ENCODE results near the gene RNF208.

RNF208 gene

DNA sequence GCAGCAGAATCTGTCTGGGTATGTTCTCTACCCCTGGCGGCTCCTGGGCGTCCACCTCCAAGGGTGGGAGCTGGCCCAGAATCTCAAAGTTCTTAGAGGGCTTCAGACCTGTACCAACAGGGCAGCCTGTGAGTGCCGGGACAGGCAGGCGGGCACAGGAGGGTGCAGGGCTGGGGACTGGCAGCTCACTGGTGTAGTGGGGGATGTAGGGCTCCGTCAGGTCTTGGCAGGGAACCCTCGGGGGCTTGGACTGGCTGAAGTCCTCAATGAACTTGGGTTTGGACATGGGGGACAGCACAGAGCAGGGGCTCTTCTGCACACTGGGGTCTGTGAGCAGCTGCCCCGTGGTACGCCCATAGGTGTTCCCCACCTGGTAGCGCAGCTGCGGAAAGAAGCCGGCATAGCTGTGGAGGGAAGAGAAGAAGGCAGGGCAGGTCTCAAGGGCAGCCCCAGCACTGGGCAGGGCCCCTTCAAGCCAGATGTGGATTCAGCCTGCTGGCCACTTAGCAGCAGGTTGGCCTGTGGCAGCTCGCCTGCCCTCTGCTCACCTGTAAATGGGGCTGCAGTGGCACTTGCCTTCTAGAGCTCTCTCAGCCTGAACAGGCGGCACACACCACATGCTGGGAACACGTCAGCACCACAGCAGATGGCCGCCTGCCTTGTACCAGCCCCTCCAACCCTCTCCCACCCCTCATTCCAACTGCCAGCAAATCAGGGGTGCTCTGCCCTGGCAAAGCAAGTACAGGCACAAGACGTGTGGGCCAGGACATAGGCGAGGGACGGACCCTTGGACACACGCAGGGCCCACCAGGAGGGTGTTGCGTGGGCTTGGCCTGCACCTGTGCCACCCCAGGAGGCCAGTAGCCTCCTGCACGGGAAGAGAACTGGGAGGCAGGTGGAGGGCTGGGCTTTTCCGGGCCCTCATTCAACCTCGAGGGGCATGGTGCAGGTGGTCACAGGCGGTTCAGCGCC lies 23.7 kb upstream of the RNF208 start:
- CTCF ChIA-PET: interaction anchor here (0.6 to 3.6 kb wide), 3 partner anchors 8 to 27 kb away, joined by 5 to 29 read pairs (median 16); partner anchors contain the start of gene NELFB

More for the DNA sequence above, 23.7 kb upstream of the RNF208 start:
- Histone ChIP-seq H3K27ac (ENCODE audit: extremely low read depth, low read depth, low read length) (no peak overlapping the region), H3K36me3 (ENCODE audit: control insufficient read depth in 2 of 2, insufficient read depth in 1 of 2, low read length in 2 of 2) (peaks cover 0 to 26% of the 10 kb centered on the region in 2 experiments; a peak in 1 of 3 replicates), H3K4me3 (ENCODE audit: low read depth, low read length) (no peak overlapping the region), H3K9me3 (ENCODE audit: control insufficient read depth, insufficient read depth, low read depth, low read length) (no peaks in the 10 kb centered on the region), H3K4me1 (ENCODE audit: control insufficient read depth, insufficient read depth, low read length) (0 out of 2 replicates have a peak, but pooled peaks cover 3% of the 10 kb centered on the region)
- TF ChIP-seq ZNF473 (tag by site-specific recombination; IDR thresholded peaks at IDR 0.05) (no peak), PRDM2 (tag by site-specific recombination; IDR thresholded peaks at IDR 0.05; ENCODE audit: borderline replicate concordance) (no peak), ZNF785 (tag by site-specific recombination; IDR thresholded peaks at IDR 0.05) (no peak), SCRT1 (tag by site-specific recombination; IDR thresholded peaks at IDR 0.05; ENCODE audit: borderline replicate concordance) (no peak), ZBTB7A (tag by site-specific recombination; IDR thresholded peaks at IDR 0.05; ENCODE audit: low read depth) (no peak), ZIC2 (tag by site-specific recombination; IDR thresholded peaks at IDR 0.05) (peak; percentile 11; the same call in 1 of the 2 replicates), HIC1 (tag by site-specific recombination; IDR thresholded peaks at IDR 0.05) (0 out of 2 replicates have a peak, but pooled peaks have one; percentile 12), ZNF624 (tag by site-specific recombination; IDR thresholded peaks at IDR 0.05) (no peak), ZNF146 (tag by site-specific recombination; IDR thresholded peaks at IDR 0.05) (no peak), ZNF157 (tag by site-specific recombination; IDR thresholded peaks at IDR 0.05) (no peak), ZSCAN16 (tag by site-specific recombination; IDR thresholded peaks at IDR 0.05) (no peak)
- TF ChIP-seq, protein P1, sequence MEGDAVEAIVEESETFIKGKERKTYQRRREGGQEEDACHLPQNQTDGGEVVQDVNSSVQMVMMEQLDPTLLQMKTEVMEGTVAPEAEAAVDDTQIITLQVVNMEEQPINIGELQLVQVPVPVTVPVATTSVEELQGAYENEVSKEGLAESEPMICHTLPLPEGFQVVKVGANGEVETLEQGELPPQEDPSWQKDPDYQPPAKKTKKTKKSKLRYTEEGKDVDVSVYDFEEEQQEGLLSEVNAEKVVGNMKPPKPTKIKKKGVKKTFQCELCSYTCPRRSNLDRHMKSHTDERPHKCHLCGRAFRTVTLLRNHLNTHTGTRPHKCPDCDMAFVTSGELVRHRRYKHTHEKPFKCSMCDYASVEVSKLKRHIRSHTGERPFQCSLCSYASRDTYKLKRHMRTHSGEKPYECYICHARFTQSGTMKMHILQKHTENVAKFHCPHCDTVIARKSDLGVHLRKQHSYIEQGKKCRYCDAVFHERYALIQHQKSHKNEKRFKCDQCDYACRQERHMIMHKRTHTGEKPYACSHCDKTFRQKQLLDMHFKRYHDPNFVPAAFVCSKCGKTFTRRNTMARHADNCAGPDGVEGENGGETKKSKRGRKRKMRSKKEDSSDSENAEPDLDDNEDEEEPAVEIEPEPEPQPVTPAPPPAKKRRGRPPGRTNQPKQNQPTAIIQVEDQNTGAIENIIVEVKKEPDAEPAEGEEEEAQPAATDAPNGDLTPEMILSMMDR (tag by site-specific recombination; IDR thresholded peaks at IDR 0.05): no peak
- POLR2A ChIA-PET: interaction anchor here (2.0 to 11.5 kb wide), 5 partner anchors 8 to 116 kb away, joined by 19 to 336 read pairs (median 103); partner anchors contain the start of genes CYSRT1, NELFB, RNF208 and RNF224

All from HEK293 (cell line).